Vagina (tissue), 2 donors: ENCODE measurements around the gene RAPGEFL1.

ENCODE experiments used
- CTCF ChIP-seq, 3 experiments: fragments of 450-650 bp in 2 of 3; fragments of 200-600 bp in 1 of 3; sonication (generic) in 1 of 3; IDR thresholded peaks; one replicate each; pipeline ENCODE4 v1.5.1; 2017 to 2019; ENCODE audit warnings: antibody characterized with exemption in 3 of 3, mild to moderate bottlenecking in 2 of 3, moderate library complexity in 2 of 3
- POLR2A ChIP-seq, 2 donors: fragments of 450-650 bp; IDR thresholded peaks; one replicate each; pipeline ENCODE4 v1.6.1; 2017; ENCODE audit warnings: antibody characterized with exemption in 2 of 2, mild to moderate bottlenecking in 2 of 2, moderate library complexity in 2 of 2

- TF ChIP-seq CTCF (IDR thresholded peaks at IDR 0.05) (no peak), POLR2A (IDR thresholded peaks at IDR 0.05) (no peak)
These were observed 13.1 kb downstream of the RAPGEFL1 start for GRCh38 chr17:40190197-40191021.
